Measurements from ENCODE around the gene IGFBP5. TPM values are rescaled to one million over a fixed set of nuclear protein-coding genes. Genes with fewer than 3 reads are reported as not detected.

IGFBP5 gene
- total and polyA plus RNA-seq, 2 of the 8 experiments (the other 6 are each of a cell fraction or from before 2014, with no cell fraction given) = 2.2 to 2.5 TPM

DNA sequence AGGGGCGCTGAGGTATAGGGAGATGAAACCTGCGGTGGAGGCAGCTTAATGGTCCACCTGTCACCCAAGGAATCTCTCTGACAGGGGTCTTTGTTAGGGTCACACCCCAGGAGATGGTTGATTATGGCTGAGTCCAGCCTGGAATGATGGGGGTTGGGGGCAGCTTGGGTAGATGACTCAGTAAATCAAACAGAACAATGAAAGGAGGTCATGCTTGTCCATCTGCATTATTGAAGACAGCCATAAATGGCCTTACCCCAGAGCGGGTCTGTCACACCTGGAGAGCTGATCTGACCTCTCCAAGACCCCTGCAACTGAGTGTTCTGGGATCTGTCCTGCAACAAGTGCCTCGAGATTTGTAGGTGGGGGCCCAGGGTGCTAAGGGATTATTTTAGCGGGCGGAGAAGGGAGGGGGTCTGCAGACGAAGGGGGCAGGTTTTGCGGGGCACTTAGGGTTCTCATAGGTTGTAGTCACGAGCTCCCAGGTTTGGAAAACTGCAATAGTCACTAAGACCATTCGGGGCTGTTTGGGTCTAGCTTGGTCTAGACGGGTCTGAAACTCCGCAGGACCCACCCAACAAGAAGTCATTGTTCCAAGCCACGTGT, 62.9 kb downstream of the IGFBP5 start (continued):
- TF ChIP-seq, protein P1, sequence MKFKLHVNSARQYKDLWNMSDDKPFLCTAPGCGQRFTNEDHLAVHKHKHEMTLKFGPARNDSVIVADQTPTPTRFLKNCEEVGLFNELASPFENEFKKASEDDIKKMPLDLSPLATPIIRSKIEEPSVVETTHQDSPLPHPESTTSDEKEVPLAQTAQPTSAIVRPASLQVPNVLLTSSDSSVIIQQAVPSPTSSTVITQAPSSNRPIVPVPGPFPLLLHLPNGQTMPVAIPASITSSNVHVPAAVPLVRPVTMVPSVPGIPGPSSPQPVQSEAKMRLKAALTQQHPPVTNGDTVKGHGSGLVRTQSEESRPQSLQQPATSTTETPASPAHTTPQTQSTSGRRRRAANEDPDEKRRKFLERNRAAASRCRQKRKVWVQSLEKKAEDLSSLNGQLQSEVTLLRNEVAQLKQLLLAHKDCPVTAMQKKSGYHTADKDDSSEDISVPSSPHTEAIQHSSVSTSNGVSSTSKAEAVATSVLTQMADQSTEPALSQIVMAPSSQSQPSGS (IDR thresholded peaks at IDR 0.05; ENCODE audit: low read length) = no peak
- TF ChIP-seq RXRA (IDR thresholded peaks at IDR 0.05; ENCODE audit: insufficient read depth, low read depth, low read length) (no peak), SIN3A (conservative IDR thresholded peaks at IDR 0.05 in 1 of 2, IDR thresholded peaks at IDR 0.05 in 1 of 2; ENCODE audit: low read depth in 1 of 2, low read length in 2 of 2) (no peak), CTBP2 (IDR thresholded peaks at IDR 0.05; ENCODE audit: borderline replicate concordance, insufficient read depth, insufficient read length, low read length) (peak; percentile 92), TAF7 (optimal IDR thresholded peaks at IDR 0.05; ENCODE audit: borderline replicate concordance, low read depth, low read length) (no peak), JUND (IDR thresholded peaks at IDR 0.05; ENCODE audit: low read length) (no peak), EZH2 (IDR thresholded peaks at IDR 0.05; ENCODE audit: low read depth, low read length, severe bottlenecking) (peak; percentile 44)

Data from H1 (cell line).